HG03045 (cell line): ENCODE results near the gene TCERG1L.

Experiments
- ATAC-seq: cut with Tn5 transposase; IDR thresholded peaks from one replicate; pipeline ENCODE4 v1.9.1; 2021; ENCODE audit warnings: mild to moderate bottlenecking, moderate library complexity; ENCODE audit not compliant: unreplicated experiment

The TCERG1L gene

DNA sequence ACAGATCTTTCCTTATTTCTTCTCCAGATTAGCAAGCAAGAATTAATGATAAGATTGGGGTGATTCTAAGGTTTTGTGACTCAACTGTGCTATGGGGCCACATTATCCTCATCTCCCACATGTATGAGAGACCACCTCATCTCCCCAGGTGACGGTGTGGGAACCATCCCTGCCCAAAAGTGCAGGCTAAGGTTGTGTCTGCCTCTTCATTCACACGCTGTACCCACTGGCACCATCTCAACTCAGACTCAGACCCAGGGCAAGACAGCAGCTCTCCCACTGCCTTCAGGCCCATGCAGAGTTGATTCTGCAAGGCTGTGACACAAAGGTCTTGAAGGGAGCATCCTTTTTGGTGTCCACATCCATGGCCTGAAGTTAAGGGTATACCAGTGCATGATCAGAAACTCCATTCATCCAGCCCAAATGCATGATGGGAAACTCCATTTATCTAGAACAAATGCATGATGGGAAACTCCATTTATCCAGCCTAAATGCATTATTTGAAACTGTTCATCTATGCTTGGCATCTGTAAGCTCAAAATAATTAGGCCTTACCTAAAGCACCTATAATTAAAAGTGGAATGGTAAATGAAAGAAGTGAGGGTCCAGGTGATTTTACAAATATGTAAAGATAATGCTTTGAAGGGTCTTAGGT is 99.4 kb downstream of the TCERG1L start:
- no peak for ATAC-seq

DNA sequence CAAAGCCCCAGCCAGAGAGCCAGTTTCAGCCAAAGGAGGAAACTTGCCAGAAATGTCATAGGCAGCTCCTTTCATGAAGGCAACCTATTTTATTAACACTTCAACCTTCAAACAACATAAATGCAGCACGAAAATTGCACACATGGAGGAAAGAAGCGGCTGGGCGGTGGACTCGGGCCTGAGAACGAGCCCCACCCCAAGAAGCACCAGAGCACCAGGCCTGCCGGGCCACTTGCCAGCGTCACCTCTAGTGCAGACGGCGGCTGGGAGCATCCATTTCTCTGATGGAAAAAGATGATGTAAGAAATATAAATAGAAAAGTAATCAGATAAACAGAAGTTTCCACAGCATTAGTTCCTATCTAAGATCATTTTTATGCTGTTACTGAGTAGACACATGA is 100.0 kb downstream of the TCERG1L start:
- ATAC-seq: no peak

DNA sequence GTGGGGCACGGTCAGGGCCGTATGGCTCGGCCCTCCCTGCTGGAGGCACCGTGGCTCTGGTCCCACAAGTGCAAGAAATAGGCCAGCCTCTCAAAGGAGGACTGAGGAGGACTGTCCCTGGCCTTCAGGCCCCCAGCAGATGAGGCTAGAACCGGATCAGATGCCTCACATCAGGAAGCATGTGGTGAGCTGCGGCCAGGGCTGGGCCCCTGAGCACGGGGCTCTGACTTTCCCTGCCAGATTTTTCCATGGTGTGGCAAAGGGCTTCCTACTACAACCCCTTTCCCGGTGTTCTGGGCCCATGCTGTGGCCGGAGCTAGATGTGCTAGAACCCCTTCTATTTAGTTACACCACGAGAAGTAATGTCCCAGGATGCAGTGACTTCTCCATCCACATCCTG is 100.4 kb downstream of the TCERG1L start:
- ATAC-seq: no peak

DNA sequence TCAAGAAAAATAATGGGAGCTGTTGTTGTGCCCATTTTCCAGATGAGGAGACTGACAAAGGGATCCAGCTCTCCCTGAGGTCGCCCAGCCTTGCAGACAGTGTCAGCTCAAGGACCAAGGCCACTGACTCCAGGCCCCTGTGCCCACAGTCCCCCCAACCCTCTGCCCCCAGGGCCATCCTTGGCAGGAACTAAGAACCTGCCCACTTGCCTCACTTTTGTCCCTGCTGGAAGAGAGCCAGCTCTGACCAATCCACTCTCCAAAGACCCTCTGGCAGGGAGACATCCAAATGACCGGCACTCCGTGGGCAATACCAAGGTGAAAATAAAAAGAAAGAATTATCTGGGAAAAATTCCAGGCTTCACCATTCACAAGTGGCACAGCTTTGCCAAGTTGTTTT is 101.3 kb downstream of the TCERG1L start:
- no peak for ATAC-seq

DNA sequence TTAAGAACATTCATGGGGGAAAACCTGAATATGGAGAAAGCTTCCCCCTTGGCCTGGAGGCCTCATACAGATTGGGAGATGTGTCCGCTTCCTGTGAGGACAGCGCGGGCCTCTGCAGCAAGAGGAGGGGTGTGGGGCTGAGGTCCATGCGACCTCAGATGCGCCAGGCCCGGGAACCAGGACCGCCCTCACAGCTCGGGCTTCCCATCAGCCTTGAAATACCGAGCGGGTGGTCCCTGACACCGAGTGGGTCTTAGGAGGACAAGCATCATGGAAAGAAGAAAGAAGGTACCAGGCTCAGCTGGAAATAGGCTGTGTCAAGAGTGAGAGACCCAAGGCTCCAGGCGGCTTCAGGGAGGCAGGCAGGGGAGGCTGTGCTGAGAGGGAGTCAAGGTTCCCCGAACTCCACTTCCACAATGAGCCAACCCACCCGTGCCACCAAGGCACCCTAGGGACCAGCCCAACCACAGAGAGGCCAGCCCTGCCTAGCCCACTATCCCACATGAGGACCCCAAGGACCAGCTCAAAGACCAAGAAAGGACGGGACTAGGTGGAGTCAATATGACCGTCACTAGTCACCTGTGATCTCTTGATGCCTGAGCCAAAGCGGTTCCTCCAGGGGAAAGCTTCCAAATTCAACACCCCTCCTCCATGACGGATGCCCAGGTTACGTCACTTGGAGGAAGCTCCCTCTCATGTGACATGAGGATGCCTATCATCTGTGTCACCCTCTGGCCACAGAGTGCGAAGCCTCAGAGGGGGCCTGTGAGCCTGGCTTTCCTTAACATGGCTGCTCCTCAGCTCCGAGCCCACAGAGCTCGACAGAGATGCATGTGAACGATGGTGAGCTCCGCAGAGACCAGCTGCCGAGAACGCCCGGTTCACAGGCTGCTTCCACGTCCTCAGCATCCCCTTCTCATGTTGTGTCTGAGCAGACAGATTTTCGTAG is 103.7 kb downstream of the TCERG1L start:
- no peak for ATAC-seq

DNA sequence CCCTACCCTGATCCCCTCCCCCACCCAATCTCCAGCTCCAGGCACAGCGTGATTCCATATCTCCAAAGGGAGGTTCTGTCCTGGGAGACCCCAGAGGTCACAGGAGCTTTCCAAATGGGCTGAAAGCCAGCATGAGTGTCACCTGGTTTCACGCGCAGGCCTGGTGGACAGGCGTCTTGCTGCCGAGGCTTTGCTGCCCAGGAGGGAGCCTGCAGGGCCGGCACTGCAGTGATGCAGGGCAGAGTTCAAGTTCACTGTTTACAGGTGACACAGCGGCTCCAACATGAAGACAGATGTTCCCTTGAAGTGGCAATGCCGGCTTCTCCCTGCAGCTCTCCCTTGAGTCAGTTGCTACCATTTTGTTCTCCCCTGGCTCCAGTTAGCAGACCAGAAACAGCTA is 104.3 kb downstream of the TCERG1L start:
- no peak for ATAC-seq

DNA sequence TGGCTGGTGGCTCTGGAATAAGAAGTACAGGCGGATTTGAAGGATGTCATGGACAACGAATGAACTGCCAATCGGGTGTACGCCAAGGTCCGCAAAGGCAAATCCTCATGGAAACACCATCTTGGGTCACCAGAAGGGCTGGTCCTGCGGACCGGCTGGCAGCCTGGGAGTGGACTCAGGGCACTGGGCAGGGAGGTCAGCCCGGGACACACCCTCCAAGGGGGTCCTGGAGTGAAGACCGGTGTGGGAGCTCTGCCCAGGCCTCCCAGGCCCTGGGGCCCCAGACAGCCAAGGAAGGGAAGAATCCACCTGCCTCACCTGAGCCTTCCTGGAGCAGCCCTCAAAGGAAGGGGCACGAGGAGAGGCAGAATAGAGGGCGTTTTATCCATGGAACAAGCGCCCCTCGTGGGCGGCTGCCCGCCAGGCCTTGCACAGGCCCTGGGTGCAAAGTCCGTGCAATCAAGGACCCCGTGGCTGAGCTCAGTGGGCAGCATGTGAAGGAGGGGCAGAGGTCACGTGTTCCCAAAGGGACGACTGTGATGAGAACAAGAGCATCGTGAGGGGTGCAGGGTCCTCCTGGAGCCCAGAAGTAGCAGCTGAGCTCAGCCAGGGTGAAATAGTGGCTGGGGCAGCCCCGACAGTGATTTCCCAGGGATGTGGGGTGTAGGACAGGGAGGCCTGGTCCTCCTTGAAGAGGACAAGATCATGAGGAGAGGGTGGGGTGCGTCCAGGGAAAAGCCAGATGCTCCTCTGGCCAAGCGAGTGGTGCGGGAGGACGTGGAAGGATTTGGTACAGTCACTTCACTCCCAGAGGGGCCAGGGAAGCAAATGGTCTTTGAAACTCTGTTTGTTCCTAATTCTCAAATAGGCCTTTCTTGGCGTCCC is 105.2 kb downstream of the TCERG1L start:
- ATAC-seq: no peak

DNA sequence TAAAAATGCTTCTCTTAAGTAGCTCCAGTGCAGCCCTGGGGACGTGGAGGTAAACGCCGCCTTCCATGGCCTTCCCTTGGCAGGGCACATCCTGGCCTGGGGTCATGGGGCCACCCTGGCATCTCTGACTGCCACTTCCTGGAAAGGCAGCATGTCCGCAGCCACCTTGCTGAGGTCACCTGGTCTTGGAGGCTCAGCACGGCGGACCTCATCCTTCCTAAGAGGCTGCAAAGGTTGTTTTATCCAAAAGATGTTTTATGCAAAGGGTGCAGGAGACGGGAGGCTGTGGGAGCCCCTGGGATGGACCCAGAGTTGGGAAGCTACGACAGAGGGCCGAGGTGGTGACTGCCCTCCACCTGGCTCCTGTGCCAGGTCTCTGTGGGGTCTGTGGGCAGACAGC is 106.0 kb downstream of the TCERG1L start:
- no peak for ATAC-seq

DNA sequence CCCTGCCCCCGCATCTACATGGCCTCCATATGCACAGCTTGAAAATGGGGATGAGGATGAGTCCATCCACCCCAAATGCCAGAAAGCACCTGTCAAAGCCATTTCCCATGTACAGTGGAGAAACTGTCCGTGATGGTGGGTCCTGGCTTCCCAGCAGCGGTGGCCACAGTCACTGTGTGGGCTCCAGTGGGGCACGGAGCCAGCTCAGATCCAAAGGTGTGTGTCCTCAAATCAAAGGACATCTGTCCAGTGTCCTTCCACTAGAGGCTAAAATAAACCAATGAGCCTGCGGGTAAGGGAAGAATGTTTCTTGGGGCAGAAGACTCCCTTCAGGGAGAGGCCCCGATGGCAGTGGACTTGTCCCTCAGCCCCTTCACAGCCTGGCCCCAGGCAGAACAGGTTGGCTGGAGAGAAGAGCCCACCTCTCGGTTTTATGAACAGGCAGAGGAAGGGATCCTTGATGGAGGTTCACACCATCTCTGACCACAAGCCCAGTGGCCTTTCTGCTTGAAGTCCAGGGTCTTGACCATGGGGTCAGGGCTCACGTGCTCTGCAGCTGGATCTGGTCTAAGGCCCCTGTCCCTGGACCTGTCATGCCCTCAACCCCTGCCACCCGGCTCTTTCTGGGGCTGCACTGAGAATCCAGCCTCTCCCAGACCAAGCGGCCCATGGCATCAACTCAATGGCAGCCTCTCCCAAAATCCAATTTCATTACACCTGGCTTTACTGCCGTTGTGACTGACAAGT is 106.9 kb downstream of the TCERG1L start:
- ATAC-seq: no peak

DNA sequence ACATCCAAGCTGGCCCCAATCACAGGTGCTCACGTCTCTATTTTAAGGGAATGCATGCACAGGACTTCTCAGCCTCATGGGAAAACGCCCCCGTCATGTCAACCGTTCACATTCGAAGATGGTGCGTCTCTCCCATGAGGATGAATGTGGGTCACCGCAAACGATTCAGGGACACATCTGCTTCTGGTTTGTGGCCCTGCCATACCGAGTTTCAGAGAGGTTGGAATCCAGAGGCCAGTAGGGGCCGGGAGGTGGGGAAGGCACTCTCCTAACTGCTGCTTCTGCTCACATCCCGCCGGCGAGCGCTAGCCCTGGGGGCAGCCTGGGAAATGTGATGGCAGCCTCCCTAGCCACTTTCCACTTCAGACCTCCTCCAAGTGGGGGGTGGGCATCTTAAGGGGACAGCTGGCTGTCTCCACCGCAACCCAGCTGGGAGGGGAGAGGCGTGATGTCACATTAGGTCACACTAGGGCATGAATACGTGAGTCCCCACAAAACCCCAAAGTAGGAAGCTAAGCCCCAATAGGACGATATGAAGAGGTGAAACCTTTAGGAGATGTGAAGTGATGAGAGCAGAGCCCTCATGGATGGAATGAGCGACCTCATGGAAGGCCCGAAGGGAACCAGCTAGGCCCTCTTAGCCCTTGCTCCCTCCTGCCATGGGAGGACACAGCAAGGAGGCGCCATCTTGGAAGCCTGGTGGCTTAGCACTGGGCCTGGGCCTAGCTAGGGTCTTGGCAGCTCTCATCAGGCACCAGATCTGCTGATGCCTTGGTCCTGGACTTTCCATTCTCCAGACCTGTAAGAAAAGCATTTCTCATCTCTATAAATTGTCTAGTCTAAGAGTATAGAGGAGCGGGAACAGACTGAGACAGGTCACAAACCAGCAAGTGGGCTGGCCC is 107.8 kb downstream of the TCERG1L start:
- ATAC-seq: no peak

DNA sequence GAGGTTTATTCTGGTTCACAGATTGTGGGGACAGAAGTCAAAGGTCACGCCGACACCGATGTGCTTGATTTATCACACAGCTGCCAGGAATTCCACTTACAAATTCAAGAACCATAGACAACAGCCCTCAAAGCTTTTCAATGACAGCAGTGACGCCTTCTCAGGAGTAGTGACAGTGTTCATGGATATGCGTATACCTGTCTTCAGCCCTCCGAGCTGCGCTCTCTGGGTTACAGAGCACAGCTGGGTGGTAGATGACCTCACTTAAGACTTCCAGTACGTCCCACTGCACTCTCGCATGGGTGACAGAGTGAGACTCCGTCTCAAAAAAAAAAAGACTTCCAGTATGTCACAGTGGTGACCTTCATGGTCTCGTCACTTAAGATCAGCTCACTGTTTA is 108.5 kb downstream of the TCERG1L start:
- no peak for ATAC-seq

DNA sequence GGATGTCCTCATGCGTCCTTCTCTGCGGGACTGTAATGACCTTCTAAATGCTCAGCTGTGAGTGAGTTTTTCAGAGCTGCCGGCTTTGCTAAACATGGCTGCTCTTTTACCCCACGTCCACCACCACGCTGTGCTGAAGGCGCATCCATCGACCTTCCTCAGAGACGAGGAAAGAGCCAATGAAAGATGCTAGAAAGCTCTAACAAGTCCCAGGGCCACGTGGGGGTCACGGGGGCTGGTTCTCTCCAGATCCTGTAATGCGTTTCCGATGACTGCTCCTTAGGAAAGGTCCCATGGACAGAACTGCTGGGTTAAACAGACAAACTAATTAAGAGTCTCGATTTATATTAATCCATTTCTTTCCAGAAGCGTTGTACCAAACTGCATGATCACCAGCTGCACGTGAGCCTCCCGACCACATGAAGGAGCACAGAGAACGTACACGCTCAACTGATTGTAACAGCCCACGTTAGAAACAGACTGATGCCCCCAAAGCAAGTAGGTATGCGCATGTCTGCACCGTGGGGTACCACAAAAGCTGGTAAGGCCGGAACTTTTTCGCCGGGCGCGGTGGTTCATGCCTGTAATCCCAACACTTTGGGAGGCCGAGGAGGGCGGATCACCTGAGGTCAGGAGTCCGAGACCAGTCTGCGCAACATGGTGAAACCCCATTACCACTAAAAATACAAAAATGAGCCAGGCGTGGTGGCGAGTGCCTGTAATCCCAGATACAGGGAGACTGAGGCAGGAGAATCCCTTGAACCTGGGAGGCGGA is 109.6 kb downstream of the TCERG1L start:
- no peak for ATAC-seq

DNA sequence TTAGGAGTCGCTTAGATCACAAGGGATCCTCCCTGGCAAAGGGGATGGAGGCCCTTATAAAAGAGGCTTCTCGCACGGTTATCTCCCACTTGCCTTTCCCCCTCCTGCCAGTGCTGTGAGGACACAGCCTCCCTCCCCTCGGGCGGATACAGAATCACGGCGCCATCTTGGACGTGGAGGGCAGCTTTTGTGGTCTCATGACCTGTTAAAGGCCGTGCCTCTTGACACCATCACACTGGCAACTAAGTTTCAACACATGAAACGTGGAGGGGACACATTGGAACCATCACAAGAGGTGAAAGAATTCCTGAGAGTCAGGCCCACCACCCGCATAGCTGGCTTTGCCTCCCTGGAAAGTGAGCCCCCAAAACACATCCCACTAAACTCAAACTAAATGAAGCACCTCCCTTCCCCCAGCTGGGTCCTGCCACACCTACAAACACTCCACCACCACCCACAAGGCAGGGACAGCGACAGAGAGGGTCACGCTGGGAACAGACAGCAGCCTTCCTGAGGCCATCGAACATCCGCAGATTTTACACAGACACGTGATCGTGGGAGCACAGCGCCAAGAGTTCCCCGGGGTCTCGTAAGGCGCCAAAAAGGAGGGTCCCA is 110.6 kb downstream of the TCERG1L start:
- ATAC-seq: no peak

DNA sequence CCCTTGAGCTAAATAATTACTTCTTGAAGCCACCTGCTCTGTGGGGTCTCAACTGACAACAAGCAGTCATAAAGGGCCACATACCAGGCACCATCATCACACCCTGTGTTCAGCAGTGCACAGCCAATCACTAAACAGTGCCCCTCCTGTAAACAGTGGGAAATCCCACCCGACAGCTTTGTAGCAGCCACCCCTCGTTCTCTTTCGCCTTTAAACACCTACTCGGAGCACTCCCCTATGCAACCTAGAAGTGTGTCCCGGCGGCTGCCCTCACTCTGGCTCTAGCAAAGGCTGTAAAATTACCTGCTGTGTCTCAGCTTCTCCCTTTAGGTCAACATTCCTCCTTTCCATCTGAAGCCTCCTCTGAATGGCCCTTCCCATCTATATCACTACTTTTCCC is 111.9 kb downstream of the TCERG1L start:
- ATAC-seq: no peak

DNA sequence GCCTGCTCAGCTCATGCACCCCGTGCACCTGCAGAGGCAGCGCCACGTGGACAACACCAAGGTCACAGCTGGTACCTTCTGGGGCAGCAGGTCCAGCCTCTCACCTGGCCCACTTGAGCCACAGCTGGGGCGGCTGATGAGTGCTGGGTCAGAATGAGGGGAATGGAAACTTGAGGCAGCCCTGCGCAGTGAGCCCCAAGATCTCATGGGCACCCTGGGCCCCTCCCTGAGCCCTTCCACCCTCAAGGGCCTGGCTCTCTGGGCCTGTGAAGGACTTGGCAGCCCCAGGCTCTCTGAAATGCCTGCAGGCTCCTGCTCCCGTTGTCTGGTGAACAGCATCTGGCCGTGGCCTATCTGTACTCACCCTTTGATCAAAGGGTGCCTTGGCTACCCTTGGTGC is 112.7 kb downstream of the TCERG1L start:
- no peak for ATAC-seq

DNA sequence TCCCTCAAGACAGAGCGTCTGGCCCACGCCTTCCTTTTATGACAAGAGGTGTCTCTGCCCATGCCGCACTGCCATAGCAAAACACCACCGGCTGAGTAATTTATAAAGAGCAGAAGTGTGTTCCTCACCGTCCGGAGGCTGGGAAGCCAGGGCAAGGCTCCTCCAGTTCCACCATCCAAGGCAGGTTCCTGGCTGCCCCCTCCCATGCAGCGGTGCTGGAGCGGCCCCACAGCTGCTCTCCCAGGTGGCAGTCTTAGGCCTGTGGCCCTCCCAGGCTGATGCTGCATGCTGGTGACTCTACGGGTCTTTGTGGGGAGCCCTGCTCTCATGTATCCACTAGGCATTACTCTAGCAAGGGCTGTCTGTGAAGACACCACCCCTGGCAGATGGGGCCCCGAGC is 113.1 kb downstream of the TCERG1L start:
- ATAC-seq: no peak

DNA sequence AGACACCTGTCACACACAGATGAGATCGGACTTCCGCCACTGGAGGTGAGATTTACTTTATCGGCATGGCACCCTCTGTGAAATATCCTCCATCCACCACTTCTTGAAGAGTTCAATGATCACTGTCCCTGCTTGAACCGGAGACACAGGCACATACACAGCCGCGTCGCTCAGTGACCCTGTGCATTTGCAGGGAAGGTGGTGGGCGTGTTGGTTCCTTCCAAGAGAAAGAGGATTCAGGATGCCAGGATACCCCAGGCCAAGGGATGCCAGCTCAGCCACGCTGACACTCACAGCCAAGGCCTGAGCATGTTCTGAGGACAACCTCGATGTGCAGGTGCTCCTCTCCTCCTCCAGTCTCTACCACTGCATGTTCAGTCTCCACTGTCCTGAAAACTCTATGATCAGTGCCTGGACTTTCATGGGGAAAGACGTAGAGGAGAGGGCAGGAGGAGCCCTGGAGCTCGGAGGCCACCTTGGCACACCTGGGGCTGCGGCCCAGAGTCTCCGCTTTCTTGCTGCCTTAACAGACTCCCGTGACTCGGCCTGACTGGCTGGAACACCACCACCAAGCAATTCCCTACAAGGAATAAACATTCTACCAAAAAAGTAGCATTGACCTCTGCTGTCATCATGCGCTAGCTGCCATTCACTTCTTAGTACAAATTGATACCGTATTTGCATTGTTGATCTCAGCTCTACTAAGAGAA is 115.2 kb downstream of the TCERG1L start:
- ATAC-seq: no peak
